ACC112 (cell line): ENCODE results near the gene AK5.

Experiments used
- H2AFZ ChIP-seq: fragments of 200-600 bp; sonication (generic); one replicate; pipeline ENCODE4 v1.6.0; 2017; ENCODE audit warnings: antibody characterized with exemption, low read length; ENCODE audit not compliant: unreplicated experiment
- H3K27ac ChIP-seq: fragments of 200-600 bp; sonication (generic); 2 replicates; pipeline ENCODE4 v1.5.1; 2014; ENCODE audit warnings: low read depth, mild to moderate bottlenecking, antibody characterized with exemption, low read length, moderate library complexity
- H3K27me3 ChIP-seq: fragments of 200-600 bp; sonication (generic); 2 replicates; pipeline ENCODE4 v1.6.1; 2014; ENCODE audit warnings: mild to moderate bottlenecking, antibody characterized with exemption, low read length, moderate library complexity, mixed read lengths; ENCODE audit not compliant: insufficient read depth
- H3K36me3 ChIP-seq: fragments of 200-600 bp; sonication (generic); 2 replicates; pipeline ENCODE4 v1.6.1; 2016; ENCODE audit warnings: mild to moderate bottlenecking, antibody characterized with exemption, low read length, moderate library complexity, mixed read lengths; ENCODE audit not compliant: insufficient read depth
- H3K4me1 ChIP-seq: fragments of 200-600 bp; sonication (generic); one replicate; pipeline ENCODE4 v1.6.1; 2016; ENCODE audit warnings: low read length, mixed read lengths; ENCODE audit not compliant: insufficient read depth, unreplicated experiment, control insufficient read depth
- H3K4me3 ChIP-seq: fragments of 200-600 bp; sonication (generic); 2 replicates; pipeline ENCODE4 v1.5.1; 2014; ENCODE audit warnings: mild to moderate bottlenecking, low read depth, low read length
- H3K79me2 ChIP-seq: fragments of 200-600 bp; sonication (generic); one replicate; pipeline ENCODE4 v1.6.0; 2016; ENCODE audit warnings: low read length; ENCODE audit not compliant: control insufficient read depth, unreplicated experiment, insufficient read depth

Gene AK5

GRCh38 chr1:77316966-77317365, 35.1 kb downstream of the AK5 start:
- Histone ChIP-seq H3K27me3 (no peaks in the 10 kb centered on the region), H3K27ac (no peak overlapping the region), H3K79me2 (no peaks in the 10 kb centered on the region), H3K36me3 (no peaks in the 10 kb centered on the region), H2AFZ (no peak overlapping the region), H3K4me3 (no peak overlapping the region), H3K4me1 (peaks cover 18% of the 10 kb centered on the region)

GRCh38 chr1:77319036-77319705, 37.4 kb downstream of the AK5 start:
- Histone ChIP-seq H3K27me3 (no peaks in the 10 kb centered on the region), H3K36me3 (no peaks in the 10 kb centered on the region), H3K79me2 (no peaks in the 10 kb centered on the region), H3K27ac (peak overlapping the region; percentile 32), H2AFZ (peak overlapping the region; percentile 28), H3K4me1 (peaks cover 31% of the 10 kb centered on the region), H3K4me3 (no peak overlapping the region)

GRCh38 chr1:77322061-77322900, 40.5 kb downstream of the AK5 start:
- H2AFZ ChIP-seq, result peak overlapping the region; percentile 89
- H3K79me2 ChIP-seq, result no peaks in the 10 kb centered on the region
- H3K4me3 ChIP-seq, result peak overlapping the region; percentile 25; the same call in 1 of the 2 replicates
- no peaks in the 10 kb centered on the region for H3K27me3 ChIP-seq
- H3K4me1 ChIP-seq, result peaks cover 31% of the 10 kb centered on the region
- peak overlapping the region; percentile 79 for H3K27ac ChIP-seq
- H3K36me3 ChIP-seq, result no peaks in the 10 kb centered on the region

GRCh38 chr1:77333501-77333900, 51.7 kb downstream of the AK5 start:
- Histone ChIP-seq H3K79me2 (no peaks in the 10 kb centered on the region), H3K27ac (no peak overlapping the region), H2AFZ (no peak overlapping the region), H3K4me1 (no peaks in the 10 kb centered on the region), H3K27me3 (no peaks in the 10 kb centered on the region), H3K36me3 (no peaks in the 10 kb centered on the region), H3K4me3 (no peak overlapping the region)

- Histone ChIP-seq H3K4me1 (no peaks in the 10 kb centered on the region), H3K27me3 (no peaks in the 10 kb centered on the region), H3K27ac (no peak overlapping the region), H2AFZ (no peak overlapping the region), H3K36me3 (no peaks in the 10 kb centered on the region), H3K79me2 (no peaks in the 10 kb centered on the region), H3K4me3 (no peak overlapping the region)
Observed at GRCh38 chr1:77336729-77337128, 54.9 kb downstream of the AK5 start.

- Histone ChIP-seq H3K4me3 (no peak overlapping the region), H2AFZ (no peak overlapping the region), H3K79me2 (no peaks in the 10 kb centered on the region), H3K36me3 (no peaks in the 10 kb centered on the region), H3K27me3 (no peaks in the 10 kb centered on the region), H3K4me1 (peaks cover 7% of the 10 kb centered on the region), H3K27ac (no peak overlapping the region)
Observed at GRCh38 chr1:77339326-77339725, 57.5 kb downstream of the AK5 start.

- Histone ChIP-seq H3K27ac (no peak overlapping the region), H3K79me2 (no peaks in the 10 kb centered on the region), H3K4me1 (peaks cover 7% of the 10 kb centered on the region), H3K36me3 (no peaks in the 10 kb centered on the region), H3K4me3 (no peak overlapping the region), H2AFZ (no peak overlapping the region), H3K27me3 (no peaks in the 10 kb centered on the region)
Observed at GRCh38 chr1:77341195-77341594, 59.4 kb downstream of the AK5 start.

- no peak overlapping the region for H3K4me3 ChIP-seq
- H3K4me1 ChIP-seq, result peaks cover 15% of the 10 kb centered on the region
- no peak overlapping the region for H3K27ac ChIP-seq
- H3K36me3 ChIP-seq, result no peaks in the 10 kb centered on the region
- no peaks in the 10 kb centered on the region for H3K79me2 ChIP-seq
- no peaks in the 10 kb centered on the region for H3K27me3 ChIP-seq
- no peak overlapping the region for H2AFZ ChIP-seq
Observed at GRCh38 chr1:77342745-77343144, 60.9 kb downstream of the AK5 start.

- peak overlapping the region; percentile 55 for H3K27ac ChIP-seq
- no peaks in the 10 kb centered on the region for H3K27me3 ChIP-seq
- H3K36me3 ChIP-seq, result no peaks in the 10 kb centered on the region
- H3K4me1 ChIP-seq, result peaks cover 25% of the 10 kb centered on the region
- no peak overlapping the region for H3K4me3 ChIP-seq
- peak overlapping the region; percentile 78 for H2AFZ ChIP-seq
- no peaks in the 10 kb centered on the region for H3K79me2 ChIP-seq
Observed at GRCh38 chr1:77347646-77348045, 65.8 kb downstream of the AK5 start.

GRCh38 chr1:77348549-77348948, 66.7 kb downstream of the AK5 start:
- H2AFZ ChIP-seq, result no peak overlapping the region
- no peaks in the 10 kb centered on the region for H3K36me3 ChIP-seq
- H3K27me3 ChIP-seq, result no peaks in the 10 kb centered on the region
- no peaks in the 10 kb centered on the region for H3K79me2 ChIP-seq
- H3K27ac ChIP-seq, result no peak overlapping the region
- peaks cover 18% of the 10 kb centered on the region for H3K4me1 ChIP-seq
- H3K4me3 ChIP-seq, result no peak overlapping the region

- H3K4me3 ChIP-seq, result no peak overlapping the region
- H3K27ac ChIP-seq, result no peak overlapping the region
- H3K79me2 ChIP-seq, result no peaks in the 10 kb centered on the region
- no peaks in the 10 kb centered on the region for H3K27me3 ChIP-seq
- no peaks in the 10 kb centered on the region for H3K36me3 ChIP-seq
- no peak overlapping the region for H2AFZ ChIP-seq
- H3K4me1 ChIP-seq, result peaks cover 18% of the 10 kb centered on the region
Observed at GRCh38 chr1:77349275-77349674, 67.5 kb downstream of the AK5 start.
